Panc1 (cell line): Measurements from ENCODE around the gene PCDH1. TPM values are rescaled to one million over a fixed set of nuclear protein-coding genes. Genes with fewer than 3 reads are reported as not detected.

Experiments
- ATAC-seq: fragments of 200-7000 bp; cut with Tn5 transposase; 2 replicates; pipeline ENCODE4 v1.9.1; 2020; ENCODE audit warnings: mild to moderate bottlenecking, moderate library complexity
- BruUV-seq: library from RNA; stranded (reverse); fragments of 400-500 nt; replicated peaks from 2 replicates; lab custom pipeline; 2021; lab: Mats Ljungman, UMichigan
- CTCF ChIA-PET: fragments of 300-600 bp; sonication (Branson Sonifier 250); formaldehyde crosslinking; loops from one replicate; lab custom pipeline; 2022; ENCODE audit warnings: antibody characterized with exemption; lab: Charles Lee
- POLR2A ChIA-PET: fragments of 300-600 bp; sonication (Branson Sonifier 250); formaldehyde crosslinking; loops from one replicate; lab custom pipeline; 2022; ENCODE audit warnings: antibody characterized with exemption; lab: Charles Lee
- DNase-seq: peaks from one replicate; pipeline ENCODE4 v3.0.0-alpha.2; 2010; ENCODE audit warnings: low read depth, low spot score
- H3K27ac ChIP-seq: 2 replicates; pipeline ENCODE4 v1.5.1; 2011; ENCODE audit warnings: mild to moderate bottlenecking, low read length, inconsistent platforms
- H3K27me3 ChIP-seq: fragments of 200-500 bp; sonication (Bioruptor generic); 2 replicates; pipeline ENCODE4 v1.6.0; 2014; ENCODE audit warnings: low read length, inconsistent platforms; ENCODE audit not compliant: control insufficient read depth, insufficient read depth
- H3K36me3 ChIP-seq: fragments of 200-500 bp; sonication (Bioruptor generic); 2 replicates; pipeline ENCODE4 v1.5.1; 2014; ENCODE audit warnings: inconsistent platforms, mild to moderate bottlenecking, low read length, moderate library complexity; ENCODE audit not compliant: control insufficient read depth, insufficient read depth
- H3K4me1 ChIP-seq: 2 replicates; pipeline ENCODE4 v1.5.1; 2011; ENCODE audit warnings: inconsistent platforms, mild to moderate bottlenecking, low read length, moderate library complexity; ENCODE audit not compliant: control insufficient read depth, insufficient read depth
- H3K4me3 ChIP-seq, 2 experiments: 2 replicates each; pipeline ENCODE4 v1.5.1; 2011 to 2012; ENCODE audit warnings: low read depth in 2 of 2, low read length in 2 of 2, mild to moderate bottlenecking in 2 of 2, inconsistent platforms in 1 of 2, moderate library complexity in 1 of 2
- H3K9me3 ChIP-seq: fragments of 200-500 bp; sonication (Bioruptor generic); 2 replicates; pipeline ENCODE4 v1.5.1; 2014; ENCODE audit warnings: low read depth, mild to moderate bottlenecking, inconsistent platforms, low read length, moderate library complexity; ENCODE audit not compliant: control insufficient read depth, insufficient read depth
- POLR2AphosphoS5 ChIP-seq: IDR thresholded peaks from 2 replicates; pipeline ENCODE4 v1.6.1; 2012; ENCODE audit warnings: mild to moderate bottlenecking, low read depth, low read length, moderate library complexity
- SIN3A ChIP-seq: IDR thresholded peaks from 2 replicates; pipeline ENCODE4 v1.6.1; 2012; ENCODE audit warnings: low read depth, mild to moderate bottlenecking, low read length, moderate library complexity, borderline replicate concordance; ENCODE audit not compliant: insufficient read depth
- TCF7L2 ChIP-seq: IDR thresholded peaks from 2 replicates; pipeline ENCODE4 v1.6.1; 2011; ENCODE audit warnings: mild to moderate bottlenecking, low read depth, low read length, inconsistent platforms
- in situ Hi-C: cut with HindIII; loops from 2 replicates; pipeline ENCODE4 v1.10.0; 2016; ENCODE audit warnings: low sequenced_read_pairs, low pct_unique_long_range_greater_than_20kb
- intact Hi-C: fragments of 100-400 bp; cut with micrococcal nuclease; formaldehyde crosslinking; loops from one replicate; pipeline ENCODE4 v1.10.0; 2022; ENCODE audit not compliant: unreplicated experiment
- total RNA-seq: library from RNA; stranded (reverse); gene quantifications from one replicate; pipeline ENCODE4 v1.2.1, GENCODE V29; 2021; ENCODE audit not compliant: unreplicated experiment
- TF ChIP-seq, protein P1 (sequence below), 2 experiments: IDR thresholded peaks; 2 replicates each; pipeline ENCODE4 v1.6.1; 2011 to 2012; ENCODE audit warnings: low read depth in 2 of 2, control low read depth in 1 of 2, low read length in 1 of 2, mild to moderate bottlenecking in 1 of 2, moderate library complexity in 1 of 2; ENCODE audit not compliant: insufficient read depth in 1 of 2
- TF ChIP-seq, protein P2 (sequence below): fragments of 450-650 bp; IDR thresholded peaks from 2 replicates; pipeline ENCODE4 v1.5.1; 2017; ENCODE audit warnings: mild to moderate bottlenecking

PCDH1 gene
- total RNA-seq, 1 experiment from 2014 or later = 9.0 TPM

DNA sequence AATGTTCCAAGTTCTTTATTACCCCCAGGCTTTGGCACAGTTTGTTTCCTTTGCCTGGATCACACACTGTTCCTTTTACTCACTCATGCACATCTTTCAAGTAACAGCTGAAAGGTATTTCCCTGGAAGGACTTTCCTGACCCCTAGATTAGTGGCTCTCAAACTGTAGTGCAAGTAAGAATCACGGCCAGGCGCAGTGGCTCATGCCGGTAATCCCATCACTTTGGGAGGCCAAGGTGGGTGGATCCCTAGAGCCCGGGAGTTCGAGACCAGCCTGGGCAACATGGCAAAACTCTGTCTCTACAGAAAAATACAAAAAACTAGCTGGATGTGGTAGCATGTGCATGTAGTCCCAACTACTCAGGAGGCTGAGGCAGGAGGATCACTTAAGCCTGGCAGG lies 26.3 kb upstream of the PCDH1 start:
- H3K27ac ChIP-seq = no peak overlapping the region
- intact Hi-C loops (no loop called here), in situ Hi-C loops (no loop called here)
- ATAC-seq (no peak), DNase-seq (no peak)
- ChIA-PET CTCF (no interaction called here), POLR2A (no interaction called here)
- no peak for TF ChIP-seq POLR2AphosphoS5
- TF ChIP-seq, protein P1, sequence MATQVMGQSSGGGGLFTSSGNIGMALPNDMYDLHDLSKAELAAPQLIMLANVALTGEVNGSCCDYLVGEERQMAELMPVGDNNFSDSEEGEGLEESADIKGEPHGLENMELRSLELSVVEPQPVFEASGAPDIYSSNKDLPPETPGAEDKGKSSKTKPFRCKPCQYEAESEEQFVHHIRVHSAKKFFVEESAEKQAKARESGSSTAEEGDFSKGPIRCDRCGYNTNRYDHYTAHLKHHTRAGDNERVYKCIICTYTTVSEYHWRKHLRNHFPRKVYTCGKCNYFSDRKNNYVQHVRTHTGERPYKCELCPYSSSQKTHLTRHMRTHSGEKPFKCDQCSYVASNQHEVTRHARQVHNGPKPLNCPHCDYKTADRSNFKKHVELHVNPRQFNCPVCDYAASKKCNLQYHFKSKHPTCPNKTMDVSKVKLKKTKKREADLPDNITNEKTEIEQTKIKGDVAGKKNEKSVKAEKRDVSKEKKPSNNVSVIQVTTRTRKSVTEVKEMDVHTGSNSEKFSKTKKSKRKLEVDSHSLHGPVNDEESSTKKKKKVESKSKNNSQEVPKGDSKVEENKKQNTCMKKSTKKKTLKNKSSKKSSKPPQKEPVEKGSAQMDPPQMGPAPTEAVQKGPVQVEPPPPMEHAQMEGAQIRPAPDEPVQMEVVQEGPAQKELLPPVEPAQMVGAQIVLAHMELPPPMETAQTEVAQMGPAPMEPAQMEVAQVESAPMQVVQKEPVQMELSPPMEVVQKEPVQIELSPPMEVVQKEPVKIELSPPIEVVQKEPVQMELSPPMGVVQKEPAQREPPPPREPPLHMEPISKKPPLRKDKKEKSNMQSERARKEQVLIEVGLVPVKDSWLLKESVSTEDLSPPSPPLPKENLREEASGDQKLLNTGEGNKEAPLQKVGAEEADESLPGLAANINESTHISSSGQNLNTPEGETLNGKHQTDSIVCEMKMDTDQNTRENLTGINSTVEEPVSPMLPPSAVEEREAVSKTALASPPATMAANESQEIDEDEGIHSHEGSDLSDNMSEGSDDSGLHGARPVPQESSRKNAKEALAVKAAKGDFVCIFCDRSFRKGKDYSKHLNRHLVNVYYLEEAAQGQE (IDR thresholded peaks at IDR 0.05; ENCODE audit: insufficient read depth in 1 of 2, low read depth in 2 of 2, low read length in 1 of 2) = no peak
- TF ChIP-seq, protein P2, sequence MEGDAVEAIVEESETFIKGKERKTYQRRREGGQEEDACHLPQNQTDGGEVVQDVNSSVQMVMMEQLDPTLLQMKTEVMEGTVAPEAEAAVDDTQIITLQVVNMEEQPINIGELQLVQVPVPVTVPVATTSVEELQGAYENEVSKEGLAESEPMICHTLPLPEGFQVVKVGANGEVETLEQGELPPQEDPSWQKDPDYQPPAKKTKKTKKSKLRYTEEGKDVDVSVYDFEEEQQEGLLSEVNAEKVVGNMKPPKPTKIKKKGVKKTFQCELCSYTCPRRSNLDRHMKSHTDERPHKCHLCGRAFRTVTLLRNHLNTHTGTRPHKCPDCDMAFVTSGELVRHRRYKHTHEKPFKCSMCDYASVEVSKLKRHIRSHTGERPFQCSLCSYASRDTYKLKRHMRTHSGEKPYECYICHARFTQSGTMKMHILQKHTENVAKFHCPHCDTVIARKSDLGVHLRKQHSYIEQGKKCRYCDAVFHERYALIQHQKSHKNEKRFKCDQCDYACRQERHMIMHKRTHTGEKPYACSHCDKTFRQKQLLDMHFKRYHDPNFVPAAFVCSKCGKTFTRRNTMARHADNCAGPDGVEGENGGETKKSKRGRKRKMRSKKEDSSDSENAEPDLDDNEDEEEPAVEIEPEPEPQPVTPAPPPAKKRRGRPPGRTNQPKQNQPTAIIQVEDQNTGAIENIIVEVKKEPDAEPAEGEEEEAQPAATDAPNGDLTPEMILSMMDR = no peak
- no peak for TF ChIP-seq TCF7L2
- no peak for TF ChIP-seq SIN3A
- no peaks in the 10 kb centered on the region for H3K36me3 ChIP-seq
- no peaks in the 10 kb centered on the region for H3K9me3 ChIP-seq
- H3K4me1 ChIP-seq = no peaks in the 10 kb centered on the region
- H3K4me3 ChIP-seq = no peak overlapping the region
- no TSS peak for BruUV-seq
- no peaks in the 10 kb centered on the region for H3K27me3 ChIP-seq

DNA sequence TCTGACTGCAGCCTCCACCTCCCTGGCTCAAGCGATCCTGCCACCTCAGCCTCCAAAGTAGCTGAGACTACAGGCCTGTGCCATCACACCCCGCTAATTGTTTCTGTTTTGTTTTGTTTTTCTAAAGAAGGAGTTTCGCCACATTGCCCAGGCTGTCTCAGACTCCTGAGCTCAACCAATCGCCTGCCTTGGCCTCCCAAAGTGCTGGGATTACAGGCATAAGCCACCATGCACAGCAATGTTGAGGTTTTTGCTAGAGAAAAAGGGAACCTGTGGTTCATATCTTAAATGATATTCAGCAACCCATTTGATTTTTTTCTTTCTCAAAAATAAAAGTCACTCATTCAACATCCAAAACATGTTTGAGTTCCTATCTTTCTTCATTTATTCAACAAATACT lies 25.1 kb upstream of the PCDH1 start:
- intact Hi-C loops (no loop called here), in situ Hi-C loops (no loop called here)
- ChIA-PET POLR2A (no interaction called here), CTCF (no interaction called here)
- no peaks in the 10 kb centered on the region for H3K27me3 ChIP-seq
- no TSS peak for BruUV-seq
- H3K27ac ChIP-seq = no peak overlapping the region
- H3K4me3 ChIP-seq = no peak overlapping the region
- TF ChIP-seq, protein P1 (IDR thresholded peaks at IDR 0.05; ENCODE audit: insufficient read depth in 1 of 2, low read depth in 2 of 2, low read length in 1 of 2) = no peak
- no peak for TF ChIP-seq POLR2AphosphoS5
- no peak for TF ChIP-seq TCF7L2
- TF ChIP-seq, protein P2 = no peak
- no peak for TF ChIP-seq SIN3A
- no peak for DNase-seq
- no peaks in the 10 kb centered on the region for H3K4me1 ChIP-seq
- H3K9me3 ChIP-seq = no peaks in the 10 kb centered on the region
- no peaks in the 10 kb centered on the region for H3K36me3 ChIP-seq
- no peak for ATAC-seq
